ENCODE data around the gene ATP5F1D.

Gene ATP5F1D

DNA sequence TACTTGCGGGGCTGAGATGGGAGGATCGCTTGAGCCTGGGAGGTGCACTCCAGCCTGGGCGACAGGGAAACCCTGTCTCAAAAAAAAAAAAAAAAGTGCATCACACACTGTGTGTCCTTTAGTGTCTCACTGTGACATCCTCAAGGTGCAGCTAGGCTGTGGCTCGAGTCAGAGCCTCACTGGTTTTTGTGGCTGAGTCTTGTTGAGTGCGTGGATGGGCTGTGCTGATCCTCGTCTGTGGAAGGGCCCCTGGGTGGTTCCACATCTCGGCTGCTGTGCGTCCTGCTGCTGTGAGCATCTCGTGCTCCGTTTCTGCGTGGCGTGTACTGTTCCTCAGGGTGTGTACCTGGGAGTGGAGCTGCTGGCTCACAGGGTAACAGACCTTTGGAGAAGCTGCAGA, 24.8 kb upstream of the ATP5F1D start:
- Histone ChIP-seq H3K4me2 (ENCODE audit: low read length) (no peak overlapping the region), H3K9ac (ENCODE audit: low read length) (no peak overlapping the region), H2AFZ (ENCODE audit: low read depth, low read length) (no peak overlapping the region), H4K20me1 (ENCODE audit: insufficient read depth, low read length) (peaks cover 54% of the 10 kb centered on the region), H3K27me3 (ENCODE audit: low read depth, low read length) (no peaks in the 10 kb centered on the region), H3K4me3 (ENCODE audit: low read length) (no peak overlapping the region), H3K9me3 (ENCODE audit: insufficient read depth, low read length) (no peaks in the 10 kb centered on the region), H3K79me2 (ENCODE audit: low read length) (peaks cover 65% of the 10 kb centered on the region), H3K4me1 (ENCODE audit: low read length) (peaks cover 11% of the 10 kb centered on the region; the same call in 1 of the 2 replicates), H3K27ac (ENCODE audit: low read length) (no peak overlapping the region), H3K36me3 (replicated peaks; ENCODE audit: low read depth, low read length) (peaks cover 17% of the 10 kb centered on the region)
- TF ChIP-seq EZH2phosphoT487 (IDR thresholded peaks at IDR 0.05; ENCODE audit: low read depth) (no peak), CTCF (IDR thresholded peaks at IDR 0.05; ENCODE audit: low read depth, low read length) (no peak)

- Histone ChIP-seq H3K4me1 (ENCODE audit: low read length) (peaks cover 11% of the 10 kb centered on the region; the same call in 1 of the 2 replicates), H3K36me3 (replicated peaks; ENCODE audit: low read depth, low read length) (peaks cover 14% of the 10 kb centered on the region), H4K20me1 (ENCODE audit: insufficient read depth, low read length) (peaks cover 52% of the 10 kb centered on the region), H2AFZ (ENCODE audit: low read depth, low read length) (no peak overlapping the region), H3K4me2 (ENCODE audit: low read length) (no peak overlapping the region), H3K27me3 (ENCODE audit: low read depth, low read length) (no peaks in the 10 kb centered on the region), H3K9ac (ENCODE audit: low read length) (no peak overlapping the region), H3K27ac (ENCODE audit: low read length) (no peak overlapping the region), H3K9me3 (ENCODE audit: insufficient read depth, low read length) (no peaks in the 10 kb centered on the region), H3K79me2 (ENCODE audit: low read length) (peaks cover 59% of the 10 kb centered on the region), H3K4me3 (ENCODE audit: low read length) (no peak overlapping the region)
- TF ChIP-seq EZH2phosphoT487 (IDR thresholded peaks at IDR 0.05; ENCODE audit: low read depth) (no peak), CTCF (IDR thresholded peaks at IDR 0.05; ENCODE audit: low read depth, low read length) (no peak)
Measured at GRCh38 chr19:1217366-1217765, 24.2 kb upstream of the ATP5F1D start.

- no peaks in the 10 kb centered on the region for H3K27me3 ChIP-seq (ENCODE audit: low read depth, low read length)
- H3K27ac ChIP-seq (ENCODE audit: low read length), result no peak overlapping the region
- peaks cover 3% of the 10 kb centered on the region; the same call in 1 of the 2 replicates for H3K4me1 ChIP-seq (ENCODE audit: low read length)
- TF ChIP-seq CTCF (IDR thresholded peaks at IDR 0.05; ENCODE audit: low read depth, low read length), result no peak
- TF ChIP-seq EZH2phosphoT487 (IDR thresholded peaks at IDR 0.05; ENCODE audit: low read depth), result no peak
- no peak overlapping the region for H3K4me3 ChIP-seq (ENCODE audit: low read length)
- H3K9ac ChIP-seq (ENCODE audit: low read length), result no peak overlapping the region
- peaks cover 7% of the 10 kb centered on the region for H3K36me3 ChIP-seq (replicated peaks; ENCODE audit: low read depth, low read length)
- H2AFZ ChIP-seq (ENCODE audit: low read depth, low read length), result no peak overlapping the region
- H3K79me2 ChIP-seq (ENCODE audit: low read length), result peaks cover 45% of the 10 kb centered on the region
- peaks cover 46% of the 10 kb centered on the region for H4K20me1 ChIP-seq (ENCODE audit: insufficient read depth, low read length)
- H3K9me3 ChIP-seq (ENCODE audit: insufficient read depth, low read length), result no peaks in the 10 kb centered on the region
- H3K4me2 ChIP-seq (ENCODE audit: low read length), result no peak overlapping the region
Measured at GRCh38 chr19:1218751-1219567, 22.6 kb upstream of the ATP5F1D start.

GRCh38 chr19:1219786-1220476, 21.6 kb upstream of the ATP5F1D start:
- Histone ChIP-seq H3K36me3 (replicated peaks; ENCODE audit: low read depth, low read length) (peaks cover 7% of the 10 kb centered on the region), H3K4me3 (ENCODE audit: low read length) (no peak overlapping the region), H3K27me3 (ENCODE audit: low read depth, low read length) (no peaks in the 10 kb centered on the region), H3K27ac (ENCODE audit: low read length) (no peak overlapping the region), H3K79me2 (ENCODE audit: low read length) (peaks cover 35% of the 10 kb centered on the region), H3K4me1 (ENCODE audit: low read length) (no peaks in the 10 kb centered on the region), H3K4me2 (ENCODE audit: low read length) (no peak overlapping the region), H2AFZ (ENCODE audit: low read depth, low read length) (no peak overlapping the region), H4K20me1 (ENCODE audit: insufficient read depth, low read length) (peaks cover 37% of the 10 kb centered on the region), H3K9me3 (ENCODE audit: insufficient read depth, low read length) (no peaks in the 10 kb centered on the region), H3K9ac (ENCODE audit: low read length) (no peak overlapping the region)
- TF ChIP-seq CTCF (IDR thresholded peaks at IDR 0.05; ENCODE audit: low read depth, low read length), result no peak
- no peak for TF ChIP-seq EZH2phosphoT487 (IDR thresholded peaks at IDR 0.05; ENCODE audit: low read depth)
